Measurements from ENCODE around the gene TMEM114. TPM values are rescaled to one million over a fixed set of nuclear protein-coding genes. Genes with fewer than 3 reads are reported as not detected.

Gene TMEM114
- polyA plus RNA-seq, 1 donor from 2014 or later: 0.62 TPM

- H3K79me2 ChIP-seq (replicated peaks; ENCODE audit: insufficient read depth, low read length): peaks cover 35% of the 10 kb centered on the region
- TF ChIP-seq MXI1 (conservative IDR thresholded peaks at IDR 0.05; ENCODE audit: poor library complexity, severe bottlenecking) (no peak), EP300 (conservative IDR thresholded peaks at IDR 0.05; ENCODE audit: poor library complexity, severe bottlenecking) (no peak), CTCF (IDR thresholded peaks at IDR 0.05; ENCODE audit: poor library complexity, severe bottlenecking) (no peak), POLR2AphosphoS5 (IDR thresholded peaks at IDR 0.05) (no peak), EZH2 (IDR thresholded peaks at IDR 0.05; ENCODE audit: borderline replicate concordance, insufficient read depth, low read length, poor library complexity, severe bottlenecking) (no peak), RAD21 (conservative IDR thresholded peaks at IDR 0.05) (no peak), TAF1 (IDR thresholded peaks at IDR 0.05; ENCODE audit: low read depth) (no peak), SMC3 (conservative IDR thresholded peaks at IDR 0.05; ENCODE audit: poor library complexity) (no peak), REST (IDR thresholded peaks at IDR 0.05; ENCODE audit: borderline replicate concordance) (no peak)
- H3K27ac ChIP-seq (ENCODE audit: low read length): no peak overlapping the region
- no peaks in the 10 kb centered on the region for H4K20me1 ChIP-seq (ENCODE audit: insufficient read depth)
- H3K9me2 ChIP-seq (ENCODE audit: insufficient read depth, low read length): no peaks in the 10 kb centered on the region
- no peak overlapping the region for H3K4me2 ChIP-seq (ENCODE audit: low read length)
- H3F3A ChIP-seq (ENCODE audit: insufficient read depth, low read length, poor library complexity, severe bottlenecking): no peaks in the 10 kb centered on the region
- no peaks in the 10 kb centered on the region for H3K27me3 ChIP-seq (ENCODE audit: insufficient read depth, low read depth, low read length)
- no peak overlapping the region for H3K4me3 ChIP-seq (ENCODE audit: low read length)
- no peaks in the 10 kb centered on the region for H3K36me3 ChIP-seq (ENCODE audit: insufficient read depth, low read length)
- H3K9ac ChIP-seq (ENCODE audit: low read length): no peak overlapping the region
- H3K9me3 ChIP-seq (ENCODE audit: low read length): no peaks in the 10 kb centered on the region
- no peak overlapping the region for H2AFZ ChIP-seq (ENCODE audit: low read depth, low read length)
Measured at GRCh38 chr16:8620535-8620934, 30.2 kb upstream of the TMEM114 start.

- H3K27ac ChIP-seq (ENCODE audit: low read length): no peak overlapping the region
- no peaks in the 10 kb centered on the region for H4K20me1 ChIP-seq (ENCODE audit: insufficient read depth)
- H3K4me3 ChIP-seq (ENCODE audit: low read length): no peak overlapping the region
- H3K4me2 ChIP-seq (ENCODE audit: low read length): no peak overlapping the region
- TF ChIP-seq SMC3 (conservative IDR thresholded peaks at IDR 0.05; ENCODE audit: poor library complexity) (no peak), TAF1 (IDR thresholded peaks at IDR 0.05; ENCODE audit: low read depth) (no peak), POLR2AphosphoS5 (IDR thresholded peaks at IDR 0.05) (no peak), MXI1 (conservative IDR thresholded peaks at IDR 0.05; ENCODE audit: poor library complexity, severe bottlenecking) (no peak), EZH2 (IDR thresholded peaks at IDR 0.05; ENCODE audit: borderline replicate concordance, insufficient read depth, low read length, poor library complexity, severe bottlenecking) (no peak), CTCF (IDR thresholded peaks at IDR 0.05; ENCODE audit: poor library complexity, severe bottlenecking) (no peak), EP300 (conservative IDR thresholded peaks at IDR 0.05; ENCODE audit: poor library complexity, severe bottlenecking) (no peak), RAD21 (conservative IDR thresholded peaks at IDR 0.05) (no peak), REST (IDR thresholded peaks at IDR 0.05; ENCODE audit: borderline replicate concordance) (no peak)
- H3K9ac ChIP-seq (ENCODE audit: low read length): no peak overlapping the region
- no peaks in the 10 kb centered on the region for H3K36me3 ChIP-seq (ENCODE audit: insufficient read depth, low read length)
- H3K79me2 ChIP-seq (replicated peaks; ENCODE audit: insufficient read depth, low read length): peaks cover 32% of the 10 kb centered on the region
- no peaks in the 10 kb centered on the region for H3K9me2 ChIP-seq (ENCODE audit: insufficient read depth, low read length)
- H2AFZ ChIP-seq (ENCODE audit: low read depth, low read length): no peak overlapping the region
- no peaks in the 10 kb centered on the region for H3K27me3 ChIP-seq (ENCODE audit: insufficient read depth, low read depth, low read length)
- no peaks in the 10 kb centered on the region for H3K9me3 ChIP-seq (ENCODE audit: low read length)
- H3F3A ChIP-seq (ENCODE audit: insufficient read depth, low read length, poor library complexity, severe bottlenecking): no peaks in the 10 kb centered on the region
Measured at GRCh38 chr16:8619671-8620370, 29.5 kb upstream of the TMEM114 start.
